Middle frontal gyrus (tissue), 1 donor: Measurements from ENCODE around the gene PLIN1.

Experiments
- DNase-seq: peaks from one replicate; pipeline ENCODE4 v3.0.0-alpha.2; 2015; ENCODE audit warnings: low spot score; ENCODE audit errors: extremely low spot score

PLIN1 gene

GRCh38 chr15:89654301-89654761 is 24.8 kb downstream of the PLIN1 start:
- no peak for DNase-seq

DNA sequence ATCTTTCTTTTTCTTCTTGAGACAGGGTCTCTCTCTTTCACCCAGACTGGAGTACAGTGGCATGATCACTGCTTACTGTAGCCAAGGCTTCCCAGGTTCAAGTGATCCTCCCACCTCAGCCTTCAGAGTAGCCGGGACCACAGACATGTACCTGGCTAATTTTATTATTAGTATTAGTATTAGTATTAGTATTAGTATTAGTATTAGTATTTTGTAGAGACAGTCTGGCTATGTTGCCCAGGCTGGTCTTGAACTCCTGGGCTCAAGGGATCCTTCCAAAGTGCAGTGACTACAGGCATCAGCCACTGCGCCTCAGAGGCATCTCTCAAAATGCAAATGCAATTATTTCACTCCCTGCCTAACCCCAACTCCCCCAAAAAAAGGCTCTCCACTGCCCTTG is 25.6 kb downstream of the PLIN1 start:
- DNase-seq: no peak

GRCh38 chr15:89652666-89653065 is 26.5 kb downstream of the PLIN1 start:
- DNase-seq: no peak

DNA sequence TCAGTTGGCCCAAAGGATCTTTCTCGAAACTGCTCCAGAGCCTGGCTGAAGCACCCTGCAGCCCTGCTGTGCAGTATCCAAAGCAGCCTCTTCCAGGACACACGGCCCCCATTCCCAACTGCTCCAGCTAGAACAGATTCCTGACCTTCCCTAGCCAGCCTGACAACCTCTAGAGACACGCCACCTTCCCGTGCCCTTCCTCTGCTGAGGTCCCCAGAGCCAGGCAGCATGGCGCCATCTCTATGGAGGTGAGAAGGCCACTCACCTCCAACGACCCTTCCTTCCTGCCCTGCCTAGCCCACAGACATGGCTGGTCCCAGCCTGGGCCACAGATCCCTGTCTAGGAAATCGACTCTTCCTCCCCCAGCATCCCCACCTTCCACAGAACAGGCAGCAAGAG is 27.0 kb downstream of the PLIN1 start:
- no peak for DNase-seq

DNA sequence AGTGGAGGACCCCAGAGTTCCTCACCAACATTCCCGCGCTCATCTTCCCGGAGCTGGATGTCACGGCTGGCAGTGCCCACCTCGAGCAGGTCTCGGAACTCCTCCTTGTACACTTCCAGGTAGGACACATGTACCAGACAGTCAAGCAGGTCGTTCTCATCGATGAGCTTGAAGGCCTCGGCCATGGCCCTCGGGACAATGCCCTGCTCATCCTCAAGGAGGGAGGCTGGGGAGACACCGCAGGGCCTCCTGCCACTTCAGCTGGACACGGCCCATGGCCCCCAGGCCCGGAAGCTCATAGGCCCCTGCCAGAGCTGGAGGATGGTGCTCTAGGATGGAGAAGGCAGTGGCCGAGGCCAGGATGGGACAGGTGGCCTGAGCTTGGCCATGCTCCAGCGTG is 29.5 kb downstream of the PLIN1 start:
- DNase-seq: no peak

DNA sequence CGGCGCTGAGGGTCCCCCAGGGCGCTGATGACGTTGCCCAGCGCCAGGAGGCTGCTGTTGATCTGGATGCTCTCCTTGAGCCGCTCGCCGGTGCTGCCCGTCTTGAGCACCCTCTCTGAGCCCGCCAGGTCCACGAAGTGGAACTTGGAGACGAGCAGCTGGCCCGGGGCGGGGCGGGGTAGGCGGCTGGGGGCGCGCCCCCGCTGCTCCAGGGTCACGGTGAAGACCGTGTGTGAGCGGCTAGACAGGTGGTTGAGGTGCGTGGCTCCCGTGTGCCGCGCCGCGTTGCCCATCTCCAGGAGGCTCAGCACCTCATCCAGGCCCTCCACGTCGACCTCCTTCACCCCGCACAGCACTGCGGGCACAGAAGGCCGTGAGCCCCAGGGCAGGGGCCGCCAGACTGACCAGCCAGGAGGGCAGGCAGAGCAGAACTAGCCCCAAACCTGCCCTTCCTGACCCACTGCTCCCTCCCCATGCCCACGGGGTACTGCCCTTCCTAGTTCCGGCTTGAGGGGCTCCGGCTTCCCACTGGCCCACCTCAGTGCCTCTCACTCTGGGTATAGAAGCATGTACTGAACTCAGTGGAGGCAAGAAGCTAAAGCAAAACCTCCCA is 30.0 kb downstream of the PLIN1 start:
- no peak for DNase-seq

DNA sequence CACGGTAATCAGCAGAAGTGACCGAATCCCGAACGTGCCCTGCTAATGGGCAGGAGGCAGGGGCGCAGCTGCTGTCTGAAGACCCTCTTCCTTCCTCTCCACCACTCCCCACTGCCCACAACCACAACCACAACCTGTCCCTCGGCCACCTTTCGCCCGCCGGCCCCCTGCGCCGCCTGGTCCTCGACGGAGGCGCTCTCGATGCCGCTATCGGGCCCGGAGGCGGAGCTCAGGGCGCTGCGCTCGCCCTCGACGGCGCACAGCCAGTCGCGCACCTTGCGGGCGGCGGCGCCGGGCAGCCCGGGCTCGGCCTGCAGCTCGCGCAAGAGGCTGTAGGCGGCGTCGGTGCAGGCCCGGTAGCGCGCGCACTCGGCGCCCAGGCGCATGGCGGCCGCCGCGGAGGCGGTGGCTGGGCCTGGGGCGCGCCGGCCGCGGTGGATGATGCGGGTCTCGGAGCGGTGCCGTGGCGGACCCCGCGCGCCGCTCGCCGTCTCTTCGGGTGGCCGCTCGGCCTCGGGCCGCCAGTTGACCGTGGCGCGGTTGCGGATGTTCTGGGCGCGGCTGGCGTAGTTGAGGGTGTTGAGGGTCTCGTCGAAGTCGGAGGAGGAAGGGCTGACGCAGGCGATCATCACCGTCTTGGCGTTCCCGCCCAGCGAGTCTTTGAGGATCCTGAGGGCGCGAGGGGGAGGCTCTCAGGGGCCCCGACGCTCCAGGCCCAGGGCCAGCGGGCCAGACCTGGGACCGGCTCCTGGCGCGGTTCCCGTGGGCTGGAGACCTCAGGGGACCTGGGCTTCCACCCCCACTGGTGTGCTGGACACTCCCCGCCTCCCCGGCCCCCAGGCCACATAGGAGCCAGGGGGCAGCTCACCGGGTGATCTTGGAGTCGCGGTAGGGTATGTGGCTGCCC is 30.8 kb downstream of the PLIN1 start:
- DNase-seq: no peak

- DNase-seq: no peak
These were observed 31.8 kb downstream of the PLIN1 start for GRCh38 chr15:89647191-89647851.

- DNase-seq: no peak
These were observed 32.6 kb downstream of the PLIN1 start for GRCh38 chr15:89646416-89647141.

DNA sequence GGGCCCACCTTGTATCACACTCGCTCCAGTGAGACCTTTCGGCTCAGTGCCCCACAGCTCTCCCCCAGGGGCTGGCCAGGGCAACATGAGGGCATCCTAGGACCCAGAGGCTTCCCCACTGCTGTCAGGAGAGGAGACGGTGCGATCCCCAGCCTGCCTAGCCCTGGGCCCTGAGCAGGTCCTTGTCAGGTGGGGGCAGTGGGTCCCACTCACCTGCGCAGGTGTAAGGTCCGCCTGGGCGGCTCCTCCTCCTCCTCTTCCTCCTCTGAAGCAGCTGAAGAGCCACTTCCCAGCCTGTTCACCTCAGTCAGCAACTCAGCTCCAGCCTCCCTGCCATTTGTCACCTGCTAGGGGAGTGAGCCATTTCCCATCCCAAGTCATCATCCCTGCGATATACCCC is 33.5 kb downstream of the PLIN1 start:
- no peak for DNase-seq

- no peak for DNase-seq
These were observed 37.1 kb downstream of the PLIN1 start for GRCh38 chr15:89642106-89642505.

- DNase-seq: no peak
These were observed 38.1 kb downstream of the PLIN1 start for GRCh38 chr15:89641053-89641452.

GRCh38 chr15:89640245-89640644 is 38.9 kb downstream of the PLIN1 start:
- no peak for DNase-seq

- DNase-seq: no peak
These were observed 45.6 kb downstream of the PLIN1 start for GRCh38 chr15:89633585-89633984.

DNA sequence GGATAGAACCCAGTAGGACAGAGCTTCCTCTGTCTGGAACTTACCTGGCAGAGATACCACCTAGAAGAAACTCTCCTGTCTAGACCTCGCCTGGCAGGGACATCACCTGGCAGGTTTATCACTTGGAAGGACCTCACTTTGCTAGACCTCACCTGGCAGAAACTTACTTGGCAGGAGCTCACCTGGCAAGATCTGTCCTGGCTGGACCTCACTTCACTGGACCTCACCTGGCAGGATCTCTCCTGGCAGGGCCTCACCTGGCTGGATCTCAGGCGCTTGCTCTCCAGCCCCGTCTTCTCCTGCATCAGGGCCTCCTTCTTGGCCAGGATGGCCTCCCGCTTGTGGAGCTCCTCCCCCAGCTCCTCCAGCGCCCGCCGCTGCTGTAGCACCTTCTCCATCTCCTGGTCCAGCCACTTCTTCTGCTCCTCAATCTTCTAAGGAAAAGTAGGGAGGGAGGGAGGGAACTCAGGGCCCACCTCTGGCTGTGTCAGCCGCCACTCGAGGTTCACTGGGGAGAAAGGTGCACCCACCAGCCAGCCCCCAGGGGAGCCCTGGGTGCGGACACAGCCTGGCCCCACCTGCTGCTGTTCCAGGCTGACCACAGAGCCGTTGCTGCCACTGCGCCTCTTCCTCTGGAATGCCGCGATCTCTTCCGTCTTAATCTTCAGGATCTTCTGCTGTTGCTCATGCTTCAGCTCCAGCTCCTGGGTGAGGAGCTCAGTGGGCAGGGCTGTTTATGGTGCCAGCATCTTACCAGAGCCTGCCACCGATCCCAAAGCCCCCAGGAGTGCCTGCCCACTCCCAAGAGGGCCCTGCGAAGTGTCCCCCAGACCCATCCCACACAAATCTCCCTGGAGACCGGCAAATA is 46.4 kb downstream of the PLIN1 start:
- DNase-seq: no peak

GRCh38 chr15:89631902-89632264 is 47.3 kb downstream of the PLIN1 start:
- no peak for DNase-seq

DNA sequence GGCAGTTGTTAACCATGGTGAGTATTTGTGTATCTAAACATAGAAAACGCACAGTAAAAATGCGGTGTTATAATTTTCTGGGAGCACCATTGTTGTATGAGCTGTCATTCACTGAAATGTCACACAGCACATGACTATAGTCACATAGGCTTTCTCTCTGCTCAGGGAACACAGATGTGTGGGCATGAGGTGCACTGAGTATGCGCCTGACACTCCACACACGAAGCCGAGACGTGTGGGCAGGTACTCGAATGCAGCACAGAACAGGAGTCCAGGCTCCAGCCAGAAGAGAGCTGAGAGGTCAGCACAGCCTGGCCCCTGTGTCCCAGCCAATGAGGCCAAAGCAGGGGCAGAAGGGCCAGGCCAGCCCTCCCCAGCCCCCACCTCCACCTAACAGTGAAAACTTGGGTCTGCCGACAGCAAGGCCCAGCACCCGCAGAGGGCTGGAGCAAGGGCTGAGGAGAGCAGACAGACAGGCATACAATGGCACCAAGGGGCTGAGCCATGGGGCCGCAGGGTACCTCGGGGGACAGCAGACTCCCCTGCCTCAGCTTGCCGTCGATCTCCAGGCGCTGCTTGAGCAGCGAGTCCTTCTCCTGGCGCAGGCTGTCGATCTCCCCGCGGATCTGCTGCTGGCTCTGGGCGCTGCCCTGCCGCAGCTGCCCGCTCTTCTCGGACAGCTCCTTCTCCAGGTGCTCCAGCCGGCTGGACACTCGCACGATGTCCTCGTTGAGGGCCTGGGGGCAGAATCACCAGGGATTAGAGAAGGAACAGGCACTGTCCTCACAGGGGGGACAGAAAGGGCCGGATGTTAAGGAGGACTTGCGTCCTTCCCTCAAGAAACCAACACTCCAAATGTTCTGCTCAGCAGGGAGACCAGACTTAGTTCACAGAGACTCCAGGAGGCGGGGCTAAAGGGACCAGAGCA is 47.9 kb downstream of the PLIN1 start:
- no peak for DNase-seq

GRCh38 chr15:89630260-89630659 is 48.9 kb downstream of the PLIN1 start:
- no peak for DNase-seq

- DNase-seq: no peak
These were observed 49.3 kb downstream of the PLIN1 start for GRCh38 chr15:89629829-89630228.
